HAP-1 (cell line): ENCODE results near the gene LCNL1.
A peak's percentile ranks its signal among the peaks of the same experiment; 100 is the strongest.

ENCODE experiments used
- DNase-seq, 2 experiments: peaks; one replicate each; pipeline ENCODE4 v3.0.0-alpha.2; 2016 to 2020; ENCODE audit warnings: low spot score in 2 of 2
- H3K27me3 ChIP-seq: fragments of 250-450 bp; sonication (Bioruptor Pico); 2 replicates; pipeline ENCODE4 v1.5.1; 2020; ENCODE audit warnings: low read depth, mild to moderate bottlenecking, moderate library complexity
- H3K36me3 ChIP-seq: fragments of 250-450 bp; sonication (Bioruptor Pico); replicated peaks from 2 replicates; pipeline ENCODE4 v1.5.1; 2020; ENCODE audit warnings: mild to moderate bottlenecking
- H3K4me1 ChIP-seq: fragments of 250-450 bp; sonication (Bioruptor Pico); 2 replicates; pipeline ENCODE4 v1.5.1; 2020; ENCODE audit warnings: mild to moderate bottlenecking
- H3K4me3 ChIP-seq: fragments of 250-450 bp; sonication (Bioruptor Pico); 2 replicates; pipeline ENCODE4 v1.5.1; 2020; ENCODE audit warnings: mild to moderate bottlenecking, moderate library complexity
- H3K9me3 ChIP-seq: fragments of 250-450 bp; sonication (Bioruptor Pico); 2 replicates; pipeline ENCODE4 v1.5.1; 2020; ENCODE audit warnings: mild to moderate bottlenecking, moderate library complexity
- in situ Hi-C: fragments of 300-500 bp; cut with MboI; formaldehyde crosslinking; loops from 3 replicates; pipeline ENCODE4 v1.14.3; 2020; ENCODE audit warnings: low sequenced_read_pairs, inconsistent platforms, mixed read lengths

The LCNL1 gene

DNA sequence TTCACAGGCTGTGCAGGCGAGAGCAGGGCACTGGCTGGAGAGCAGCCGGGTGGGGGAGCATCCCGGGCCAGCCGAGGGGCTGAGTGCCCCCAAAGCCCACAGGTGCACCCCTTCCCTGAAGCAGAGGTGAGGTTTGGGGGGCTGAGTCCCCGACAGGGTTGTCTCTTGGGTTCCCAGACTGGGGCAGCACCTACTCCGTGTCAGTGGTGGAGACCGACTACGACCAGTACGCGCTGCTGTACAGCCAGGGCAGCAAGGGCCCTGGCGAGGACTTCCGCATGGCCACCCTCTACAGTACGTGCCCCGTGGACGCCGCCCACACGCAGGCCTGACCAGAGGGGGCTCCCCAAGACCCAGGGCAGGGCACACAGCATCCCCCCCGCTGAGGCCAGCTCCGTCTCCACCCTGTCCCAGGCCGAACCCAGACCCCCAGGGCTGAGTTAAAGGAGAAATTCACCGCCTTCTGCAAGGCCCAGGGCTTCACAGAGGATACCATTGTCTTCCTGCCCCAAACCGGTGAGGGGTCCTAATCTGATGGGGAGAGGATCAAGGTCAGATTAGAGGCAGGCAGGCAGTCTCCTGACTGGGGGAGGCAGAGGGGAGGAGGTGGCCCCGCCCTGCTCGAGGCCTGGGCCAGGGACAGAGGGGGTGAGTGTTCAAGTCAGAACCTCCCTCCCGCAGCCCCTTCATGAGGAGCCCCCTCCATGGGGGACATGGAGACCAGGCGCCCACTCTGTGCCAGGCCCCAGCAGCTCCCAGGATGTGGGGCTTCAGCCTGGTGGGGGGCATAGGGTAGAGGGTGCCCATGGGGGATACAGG, 2.8 kb upstream of the LCNL1 start:
- H3K4me3 ChIP-seq, result no peak overlapping the region
- no peaks in the 10 kb centered on the region; the same call in 1 of the 2 replicates for H3K27me3 ChIP-seq
- no peaks in the 10 kb centered on the region for H3K36me3 ChIP-seq
- in situ Hi-C loops, result no loop called here
- no peak for DNase-seq
- no peaks in the 10 kb centered on the region for H3K4me1 ChIP-seq
- no peaks in the 10 kb centered on the region for H3K9me3 ChIP-seq

- in situ Hi-C loops, result no loop called here
- Histone ChIP-seq H3K4me1 (no peaks in the 10 kb centered on the region), H3K36me3 (no peaks in the 10 kb centered on the region), H3K27me3 (no peaks in the 10 kb centered on the region; the same call in 1 of the 2 replicates), H3K9me3 (no peaks in the 10 kb centered on the region), H3K4me3 (no peak overlapping the region)
- DNase-seq, result no peak
Measured at GRCh38 chr9:136980669-136981478, 1.9 kb upstream of the LCNL1 start.

GRCh38 chr9:136981588-136982231, 1.1 kb upstream of the LCNL1 start:
- Histone ChIP-seq H3K36me3 (no peaks in the 10 kb centered on the region), H3K4me1 (no peaks in the 10 kb centered on the region), H3K9me3 (no peaks in the 10 kb centered on the region), H3K4me3 (no peak overlapping the region), H3K27me3 (no peaks in the 10 kb centered on the region; the same call in 1 of the 2 replicates)
- no peak for DNase-seq
- in situ Hi-C loops, result no loop called here

DNA sequence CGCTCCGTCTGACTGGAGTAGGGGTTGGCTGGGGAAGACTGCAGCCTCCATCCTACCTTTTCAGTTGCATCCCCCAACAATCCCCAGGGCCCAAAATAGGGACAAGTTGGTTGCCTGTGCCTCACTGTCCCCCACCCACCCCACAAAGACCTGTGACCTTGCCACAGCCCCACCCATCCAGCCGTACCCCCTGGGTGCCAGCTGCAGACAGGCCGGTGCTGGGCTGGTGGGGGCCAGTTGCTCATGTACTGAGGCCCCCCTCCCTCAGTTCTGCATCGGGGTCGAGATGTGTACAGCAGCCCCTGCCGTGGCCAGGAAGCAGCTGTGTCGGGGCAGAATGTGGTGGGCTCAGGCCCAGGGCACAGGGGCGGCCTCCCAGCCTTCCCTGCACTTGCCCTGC, 374 bp downstream of the LCNL1 start:
- no peak for DNase-seq
- Histone ChIP-seq H3K4me1 (no peaks in the 10 kb centered on the region), H3K27me3 (no peaks in the 10 kb centered on the region), H3K9me3 (no peaks in the 10 kb centered on the region), H3K36me3 (no peaks in the 10 kb centered on the region), H3K4me3 (no peak overlapping the region)
- in situ Hi-C loops, result no loop called here

DNA sequence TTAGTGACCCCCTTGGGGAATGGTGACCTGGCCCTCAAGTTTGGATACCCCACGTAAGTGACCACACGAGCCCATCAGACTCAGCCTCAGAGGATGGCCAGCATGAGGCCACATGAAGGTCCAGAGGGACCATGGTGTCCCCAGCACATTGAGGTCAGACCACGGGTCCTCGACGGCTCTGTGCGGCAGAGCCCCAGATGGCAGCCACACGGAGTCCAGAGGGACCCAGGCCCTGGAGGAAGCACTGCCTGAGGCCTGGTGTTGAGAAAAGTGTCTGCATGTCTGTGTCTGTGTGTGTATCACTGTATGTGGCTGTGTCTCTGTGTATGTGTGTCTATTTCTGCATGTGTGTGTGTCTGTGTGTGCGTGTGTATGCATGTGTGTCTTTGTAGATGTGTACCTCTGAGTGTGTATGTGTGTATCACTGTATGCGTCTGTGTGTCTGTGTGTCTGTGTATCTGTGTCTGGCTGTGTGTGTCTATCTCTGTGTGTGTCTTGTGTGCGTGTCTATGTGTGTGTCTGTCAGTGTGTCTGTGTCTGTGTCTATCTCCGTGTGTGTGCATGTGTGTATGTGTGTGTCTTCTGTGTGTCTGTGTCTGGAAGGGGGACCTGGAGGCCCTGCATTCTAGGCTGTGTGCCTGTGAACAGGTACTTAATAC, 992 bp downstream of the LCNL1 start:
- in situ Hi-C loops, result no loop called here
- H3K9me3 ChIP-seq, result no peaks in the 10 kb centered on the region
- no peaks in the 10 kb centered on the region for H3K27me3 ChIP-seq
- no peak for DNase-seq
- no peaks in the 10 kb centered on the region for H3K36me3 ChIP-seq
- no peaks in the 10 kb centered on the region for H3K4me1 ChIP-seq
- no peak overlapping the region for H3K4me3 ChIP-seq

GRCh38 chr9:136984464-136985026, 1.8 kb downstream of the LCNL1 start:
- H3K9me3 ChIP-seq, result no peaks in the 10 kb centered on the region
- no peak for DNase-seq
- no peaks in the 10 kb centered on the region for H3K36me3 ChIP-seq
- H3K27me3 ChIP-seq, result no peaks in the 10 kb centered on the region
- no peak overlapping the region for H3K4me3 ChIP-seq
- in situ Hi-C loops, result no loop called here
- no peaks in the 10 kb centered on the region for H3K4me1 ChIP-seq

GRCh38 chr9:136985027-136985602, 2.3 kb downstream of the LCNL1 start:
- Histone ChIP-seq H3K36me3 (no peaks in the 10 kb centered on the region), H3K4me3 (no peak overlapping the region), H3K4me1 (no peaks in the 10 kb centered on the region), H3K9me3 (no peaks in the 10 kb centered on the region), H3K27me3 (no peaks in the 10 kb centered on the region)
- in situ Hi-C loops, result no loop called here
- DNase-seq, result no peak

- in situ Hi-C loops, result no loop called here
- no peaks in the 10 kb centered on the region for H3K27me3 ChIP-seq
- no peaks in the 10 kb centered on the region for H3K36me3 ChIP-seq
- DNase-seq, result no peak
- no peaks in the 10 kb centered on the region for H3K4me1 ChIP-seq
- no peak overlapping the region for H3K4me3 ChIP-seq
- no peaks in the 10 kb centered on the region; the same call in 1 of the 2 replicates for H3K9me3 ChIP-seq
Measured at GRCh38 chr9:136985853-136986252, 3.1 kb downstream of the LCNL1 start.

GRCh38 chr9:136988872-136989271, 6.1 kb downstream of the LCNL1 start:
- Histone ChIP-seq H3K36me3 (peaks cover 8% of the 10 kb centered on the region), H3K4me1 (no peaks in the 10 kb centered on the region; the same call in 1 of the 2 replicates), H3K4me3 (no peak overlapping the region), H3K9me3 (peaks cover 2% of the 10 kb centered on the region; the same call in 1 of the 2 replicates), H3K27me3 (no peaks in the 10 kb centered on the region)
- DNase-seq, result no peak
- in situ Hi-C loops, result no loop called here

GRCh38 chr9:136990242-136990911, 7.6 kb downstream of the LCNL1 start:
- no peak for DNase-seq
- no peaks in the 10 kb centered on the region; the same call in 1 of the 2 replicates for H3K4me1 ChIP-seq
- peaks cover 2% of the 10 kb centered on the region; the same call in 1 of the 2 replicates for H3K9me3 ChIP-seq
- H3K27me3 ChIP-seq, result no peaks in the 10 kb centered on the region
- in situ Hi-C loops, result no loop called here
- H3K36me3 ChIP-seq, result peaks cover 16% of the 10 kb centered on the region
- H3K4me3 ChIP-seq, result no peak overlapping the region

- H3K4me3 ChIP-seq, result peak within 1 kb of the TSS; percentile 82
- in situ Hi-C loops, result no loop called here
- peaks cover 4% of the 10 kb centered on the region; the same call in 1 of the 2 replicates for H3K4me1 ChIP-seq
- no peaks in the 10 kb centered on the region; the same call in 1 of the 2 replicates for H3K27me3 ChIP-seq
- DNase-seq, result peak; percentile 90 to 97
- H3K9me3 ChIP-seq, result peaks cover 2% of the 10 kb centered on the region; the same call in 1 of the 2 replicates
- peaks cover 16% of the 10 kb centered on the region for H3K36me3 ChIP-seq
Measured at GRCh38 chr9:136991993-136992818, 9.4 kb downstream of the LCNL1 start, which contains the start of gene PAXX. Gene PAXX, plus strand, starts transcription at chr9:136992422. Its CDS starts 22 bp downstream, at chr9:136992444.
